HG03432 (cell line): ENCODE measurements around the gene MROH8.

Experiments used
- ATAC-seq: cut with Tn5 transposase; IDR thresholded peaks from one replicate; pipeline ENCODE4 v1.9.1; 2021; ENCODE audit warnings: mild to moderate bottlenecking, moderate library complexity; ENCODE audit not compliant: unreplicated experiment

Gene MROH8

GRCh38 chr20:37178839-37179682 lies at the start of gene MROH8, which contains the start of gene RPN2:
TSS of gene MROH8 (minus strand) at chr20:37179548.
TSS of gene RPN2 (plus strand) at chr20:37179330. CDS start at chr20:37179357, 27 bp downstream.
- ATAC-seq, result peak; percentile 92

DNA sequence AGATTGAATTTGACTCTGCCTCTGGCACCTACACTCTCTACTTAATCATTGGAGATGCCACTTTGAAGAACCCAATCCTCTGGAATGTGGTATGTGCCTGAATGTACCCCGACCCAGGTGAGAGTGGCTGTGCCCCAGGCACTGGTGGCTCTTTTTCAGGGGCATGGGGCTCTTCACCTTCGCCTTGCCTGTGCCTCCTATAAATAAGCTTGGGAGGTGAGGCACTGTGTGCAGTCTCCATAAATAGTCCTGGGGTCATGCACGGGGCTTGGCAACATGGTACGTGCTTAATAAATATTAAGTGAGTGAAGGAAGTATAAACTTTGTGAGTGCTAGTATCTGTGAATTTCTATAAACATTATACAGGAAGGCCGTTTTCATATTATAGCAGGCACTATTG lies 49.3 kb upstream of the MROH8 start:
- ATAC-seq, result no peak

GRCh38 chr20:37228082-37228481 lies 48.7 kb upstream of the MROH8 start:
- no peak for ATAC-seq

GRCh38 chr20:37226889-37227288 lies 47.5 kb upstream of the MROH8 start:
- no peak for ATAC-seq

- no peak for ATAC-seq
These were observed 45.8 kb upstream of the MROH8 start for GRCh38 chr20:37225146-37225545.

DNA sequence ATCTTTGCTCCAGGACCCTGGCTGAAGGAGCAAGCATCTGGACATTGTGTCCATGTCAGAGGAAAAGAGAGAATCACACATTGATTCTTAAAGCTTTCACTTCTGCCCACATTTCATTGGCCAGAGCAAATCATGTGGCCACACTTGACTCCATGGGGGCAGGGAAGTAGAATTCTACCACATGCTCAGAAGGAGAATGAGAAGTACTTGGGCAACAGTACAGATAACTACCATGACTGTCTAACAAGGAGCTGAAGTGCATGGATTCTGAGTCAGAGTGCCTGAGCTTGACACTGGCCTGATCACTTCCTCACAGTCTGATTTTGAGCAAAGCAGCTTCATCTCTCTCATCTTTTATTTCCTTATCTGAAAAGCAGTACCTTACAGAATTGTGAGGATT lies 43.7 kb upstream of the MROH8 start:
- no peak for ATAC-seq

DNA sequence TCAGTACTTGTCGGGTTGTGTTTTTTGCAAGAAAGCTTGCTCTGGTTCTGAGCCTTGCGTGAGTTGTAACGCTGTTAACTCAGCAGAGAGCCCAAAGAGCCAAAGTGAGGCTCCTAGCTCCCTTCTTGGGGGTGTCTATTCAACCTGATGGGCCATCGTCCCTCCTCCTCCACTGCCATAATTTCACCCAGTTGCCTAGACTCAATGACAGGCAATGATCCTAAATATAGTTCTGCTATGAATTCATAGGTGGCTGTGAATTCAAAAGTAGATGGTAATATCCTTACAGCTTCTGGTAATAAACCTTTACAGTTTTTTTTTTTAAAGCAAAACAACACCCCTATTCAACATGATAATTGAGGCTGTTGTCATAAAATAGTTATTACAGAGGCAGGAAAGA lies 42.7 kb upstream of the MROH8 start:
- no peak for ATAC-seq

GRCh38 chr20:37220731-37221130 lies 41.4 kb upstream of the MROH8 start:
- ATAC-seq, result no peak

- ATAC-seq, result no peak
These were observed 40.7 kb upstream of the MROH8 start for GRCh38 chr20:37219751-37220668.

GRCh38 chr20:37218976-37219375 lies 39.6 kb upstream of the MROH8 start:
- ATAC-seq, result no peak

GRCh38 chr20:37218441-37218840 lies 39.1 kb upstream of the MROH8 start:
- no peak for ATAC-seq

GRCh38 chr20:37209661-37210314 lies 30.4 kb upstream of the MROH8 start:
- ATAC-seq, result no peak

- ATAC-seq, result no peak
These were observed 29.8 kb upstream of the MROH8 start for GRCh38 chr20:37209193-37209592.

DNA sequence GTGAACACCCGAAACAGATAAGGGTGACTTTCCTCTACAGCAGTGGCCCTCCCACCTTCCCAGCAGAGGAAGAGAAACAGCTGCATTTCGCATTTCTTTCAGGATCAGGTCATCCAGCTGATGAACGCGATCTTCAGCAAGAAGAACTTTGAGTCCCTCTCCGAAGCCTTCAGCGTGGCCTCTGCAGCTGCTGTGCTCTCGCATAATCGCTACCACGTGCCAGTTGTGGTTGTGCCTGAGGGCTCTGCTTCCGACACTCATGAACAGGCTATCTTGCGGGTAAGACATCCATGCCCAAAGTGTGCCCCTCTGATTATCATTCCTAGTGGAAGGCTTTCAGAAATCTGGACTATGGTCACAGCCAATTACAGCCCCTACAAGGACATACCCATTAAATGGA lies 27.8 kb upstream of the MROH8 start:
- no peak for ATAC-seq

DNA sequence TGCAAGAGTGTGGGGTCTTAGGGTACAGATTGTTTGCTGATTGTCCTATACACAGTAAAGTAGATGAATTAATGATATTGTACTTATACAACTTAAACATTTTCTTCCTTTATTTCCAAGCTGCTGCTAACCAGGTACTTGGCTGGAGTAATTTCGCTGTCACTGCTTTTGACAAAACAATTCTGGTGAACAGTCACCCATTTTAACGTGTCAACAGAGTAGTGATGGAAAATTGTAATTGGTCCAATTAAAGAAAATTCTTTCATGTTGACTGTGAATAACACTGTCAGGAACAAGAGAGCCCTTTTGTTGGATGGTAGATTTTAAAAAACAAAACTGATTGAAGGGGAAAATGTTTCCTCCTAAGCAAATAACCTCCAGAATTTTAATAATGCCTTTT lies 26.4 kb upstream of the MROH8 start:
- ATAC-seq, result no peak

GRCh38 chr20:37205130-37205529 lies 25.8 kb upstream of the MROH8 start:
- ATAC-seq, result no peak

DNA sequence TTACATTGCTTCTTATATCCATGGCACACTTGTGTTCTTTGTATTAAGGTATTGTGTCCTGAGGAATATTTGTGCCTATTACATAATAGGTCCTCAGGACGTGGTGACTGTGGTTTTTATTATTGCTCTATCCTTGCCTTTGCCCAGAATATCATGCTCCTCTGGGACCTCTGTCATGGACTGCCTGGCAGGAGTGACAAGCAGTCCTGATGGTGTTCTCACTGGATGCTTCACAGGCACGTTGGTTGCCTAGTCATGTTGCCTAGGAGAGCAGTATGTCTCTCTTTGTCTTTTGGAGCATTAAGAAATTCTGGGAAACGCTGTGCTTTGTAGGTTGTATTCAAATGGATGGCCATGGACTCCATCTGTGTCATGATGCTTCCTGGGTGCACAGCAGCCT lies 24.7 kb upstream of the MROH8 start:
- ATAC-seq, result no peak

GRCh38 chr20:37202267-37202943 lies 23.1 kb upstream of the MROH8 start:
- ATAC-seq, result no peak

DNA sequence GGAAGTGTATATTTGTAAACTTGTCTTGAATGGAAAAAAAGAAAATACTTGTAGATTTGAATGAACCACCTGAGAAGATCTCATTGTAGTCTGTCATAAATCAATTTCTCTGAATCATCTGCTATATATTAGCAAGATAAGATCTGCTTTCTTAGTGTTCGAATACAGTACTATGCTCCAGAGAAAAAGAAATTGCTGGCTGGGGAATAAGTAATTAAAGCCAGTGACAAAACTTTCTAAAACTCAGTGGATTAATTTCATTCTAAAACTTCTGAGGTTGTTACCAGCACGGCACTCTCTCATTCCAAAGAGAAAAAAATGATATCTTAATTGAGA lies 22.4 kb upstream of the MROH8 start:
- ATAC-seq, result no peak

DNA sequence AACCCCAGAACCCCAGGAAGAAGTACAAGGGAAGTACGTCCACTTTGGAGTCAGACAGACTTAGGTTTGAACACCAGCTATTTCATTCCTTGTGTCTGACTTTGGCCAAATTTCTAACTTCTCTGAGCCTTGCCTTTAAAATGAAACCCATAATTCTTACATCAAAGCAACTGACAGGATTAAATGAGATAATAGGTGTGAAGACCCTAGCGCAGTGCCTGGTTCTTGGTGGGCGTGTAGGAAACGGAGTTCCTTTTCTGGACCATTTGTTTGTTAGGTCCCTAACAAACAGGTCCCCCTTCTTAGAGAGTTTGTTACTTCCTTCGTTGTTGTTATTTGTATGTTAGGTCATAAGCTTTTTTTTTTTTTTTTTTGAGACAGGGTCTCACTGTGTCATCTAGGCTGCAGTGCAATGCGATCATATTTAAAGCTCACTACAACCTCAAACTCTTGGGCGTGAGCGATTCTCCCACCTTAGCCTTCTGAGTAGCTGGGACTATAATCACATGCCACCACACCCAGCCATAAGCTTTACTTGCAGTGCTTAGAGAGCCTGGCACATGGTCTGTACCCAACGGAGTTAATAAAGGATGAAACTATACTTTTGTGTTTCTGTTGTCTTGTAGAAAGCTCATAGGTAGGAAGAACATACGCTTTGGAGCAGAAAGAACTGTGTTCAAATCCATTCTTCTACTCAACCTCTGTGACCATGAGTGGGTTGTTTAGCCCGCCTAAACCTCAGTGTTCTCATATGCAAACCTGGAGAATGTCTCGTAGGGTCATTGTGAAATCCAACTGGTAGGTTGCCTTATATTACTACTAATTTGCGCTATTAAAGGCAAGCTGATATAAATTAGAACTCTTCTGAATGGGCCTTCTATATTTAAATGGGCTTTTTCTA lies 21.8 kb upstream of the MROH8 start:
- ATAC-seq, result no peak
